GM21390 (cell line): ENCODE measurements around the gene MBLAC2.

Source experiments
- ATAC-seq: cut with Tn5 transposase; IDR thresholded peaks from one replicate; pipeline ENCODE4 v1.9.1; 2021; ENCODE audit not compliant: unreplicated experiment

The MBLAC2 gene

GRCh38 chr5:90472783-90473395, 1.7 kb downstream of the MBLAC2 start:
- peak; percentile 4 for ATAC-seq

GRCh38 chr5:90461288-90461687, 13.3 kb downstream of the MBLAC2 start:
- no peak for ATAC-seq

- no peak for ATAC-seq
Measured at GRCh38 chr5:90446961-90447360, 27.6 kb downstream of the MBLAC2 start.

GRCh38 chr5:90440644-90441043, 33.9 kb downstream of the MBLAC2 start:
- no peak for ATAC-seq

- no peak for ATAC-seq
Measured at GRCh38 chr5:90438100-90438499, 36.5 kb downstream of the MBLAC2 start.

GRCh38 chr5:90437663-90438062, 36.9 kb downstream of the MBLAC2 start:
- no peak for ATAC-seq

GRCh38 chr5:90434116-90434714, 40.4 kb downstream of the MBLAC2 start:
- no peak for ATAC-seq

GRCh38 chr5:90424245-90424644, 50.3 kb downstream of the MBLAC2 start:
- peak; percentile 61 for ATAC-seq

GRCh38 chr5:90421136-90421535, 53.4 kb downstream of the MBLAC2 start:
- no peak for ATAC-seq

GRCh38 chr5:90418214-90418613, 56.4 kb downstream of the MBLAC2 start:
- no peak for ATAC-seq

GRCh38 chr5:90410178-90410762, 64.3 kb downstream of the MBLAC2 start:
- no peak for ATAC-seq

- ATAC-seq, result peak; percentile 91
Measured at GRCh38 chr5:90409318-90410177, 65.0 kb downstream of the MBLAC2 start, which contains the start of gene CETN3. Gene CETN3, minus strand, starts transcription at chr5:90409756. Its CDS starts 95 bp downstream, at chr5:90409661.

GRCh38 chr5:90408571-90409317, 65.8 kb downstream of the MBLAC2 start:
- peak; percentile 6 for ATAC-seq
